DMS153 treated with DMSO at 0.1 percent for 48 hours (cell line): ENCODE measurements around the gene SEMA4D.

Source experiments
- DNase-seq: peaks from one replicate; lab custom pipeline; 2025; ENCODE audit not compliant: unreplicated experiment; lab: John Stamatoyannopoulos, UW

Gene SEMA4D

GRCh38 chr9:89497978-89498851 lies at the start of gene SEMA4D:
TSS of gene SEMA4D (minus strand) at chr9:89498113. CDS start at chr9:89405456, 92,657 bp downstream.
- DNase-seq = peak; percentile 37

- no peak for DNase-seq
These were observed 49.1 kb upstream of the SEMA4D start for GRCh38 chr9:89547000-89547399.

GRCh38 chr9:89544279-89544661 lies 46.4 kb upstream of the SEMA4D start:
- DNase-seq = no peak

- no peak for DNase-seq
These were observed 45.8 kb upstream of the SEMA4D start for GRCh38 chr9:89543621-89544278.

- DNase-seq = no peak
These were observed 45.2 kb upstream of the SEMA4D start for GRCh38 chr9:89543111-89543510.

GRCh38 chr9:89542401-89543021 lies 44.6 kb upstream of the SEMA4D start:
- DNase-seq = peak; percentile 28

- DNase-seq = no peak
These were observed 43.9 kb upstream of the SEMA4D start for GRCh38 chr9:89541798-89542197.

- DNase-seq = no peak
These were observed 41.5 kb upstream of the SEMA4D start for GRCh38 chr9:89539374-89539773.

GRCh38 chr9:89538871-89539270 lies 41.0 kb upstream of the SEMA4D start:
- DNase-seq = peak; percentile 21

GRCh38 chr9:89537166-89537565 lies 39.3 kb upstream of the SEMA4D start:
- no peak for DNase-seq

GRCh38 chr9:89536600-89536999 lies 38.7 kb upstream of the SEMA4D start:
- no peak for DNase-seq

- DNase-seq = no peak
These were observed 38.2 kb upstream of the SEMA4D start for GRCh38 chr9:89536145-89536574.

- no peak for DNase-seq
These were observed 37.5 kb upstream of the SEMA4D start for GRCh38 chr9:89535461-89535860.

- DNase-seq = no peak
These were observed 36.8 kb upstream of the SEMA4D start for GRCh38 chr9:89534515-89535287.

- DNase-seq = no peak
These were observed 35.6 kb upstream of the SEMA4D start for GRCh38 chr9:89533411-89534095.

GRCh38 chr9:89532944-89533343 lies 35.0 kb upstream of the SEMA4D start:
- no peak for DNase-seq

GRCh38 chr9:89532478-89532877 lies 34.6 kb upstream of the SEMA4D start:
- no peak for DNase-seq

- DNase-seq = no peak
These were observed 33.9 kb upstream of the SEMA4D start for GRCh38 chr9:89531766-89532165.

GRCh38 chr9:89530726-89531125 lies 32.8 kb upstream of the SEMA4D start:
- DNase-seq = no peak

GRCh38 chr9:89529243-89530035 lies 31.5 kb upstream of the SEMA4D start:
- no peak for DNase-seq
